NCI-H187 (cell line): ENCODE measurements around the gene TCF4.

Experiments
- DNase-seq, 2 experiments: peaks; one replicate each; lab custom pipeline; 2025; lab: John Stamatoyannopoulos, UW

Gene TCF4

GRCh38 chr18:55503167-55503820 lies 84.7 kb downstream of the TCF4 start:
- no peak for DNase-seq

- no peak for DNase-seq
Measured at GRCh38 chr18:55501982-55502710, 85.8 kb downstream of the TCF4 start.

- DNase-seq, result no peak
Measured at GRCh38 chr18:55501579-55501978, 86.4 kb downstream of the TCF4 start.

GRCh38 chr18:55500316-55501086 lies 87.5 kb downstream of the TCF4 start:
- DNase-seq, result no peak

GRCh38 chr18:55499526-55499925 lies 88.5 kb downstream of the TCF4 start:
- DNase-seq, result no peak

GRCh38 chr18:55497825-55498403 lies 90.1 kb downstream of the TCF4 start:
- peak; percentile 15 to 34 for DNase-seq

- DNase-seq, result no peak
Measured at GRCh38 chr18:55494899-55495298, 93.1 kb downstream of the TCF4 start.

GRCh38 chr18:55494441-55494840 lies 93.6 kb downstream of the TCF4 start:
- no peak for DNase-seq

- no peak for DNase-seq
Measured at GRCh38 chr18:55491616-55492015, 96.4 kb downstream of the TCF4 start.

GRCh38 chr18:55489034-55489986 lies 98.7 kb downstream of the TCF4 start:
- peak in 1 of 2 experiments; percentile 17 for DNase-seq

GRCh38 chr18:55488473-55488872 lies 99.5 kb downstream of the TCF4 start:
- DNase-seq, result no peak

- DNase-seq, result no peak
Measured at GRCh38 chr18:55487997-55488396, 100.0 kb downstream of the TCF4 start.

GRCh38 chr18:55486936-55487335 lies 101.1 kb downstream of the TCF4 start:
- no peak for DNase-seq

GRCh38 chr18:55485666-55486065 lies 102.3 kb downstream of the TCF4 start:
- no peak for DNase-seq

GRCh38 chr18:55484773-55485172 lies 103.2 kb downstream of the TCF4 start:
- no peak for DNase-seq

- DNase-seq, result no peak
Measured at GRCh38 chr18:55483266-55483871, 104.6 kb downstream of the TCF4 start.

- no peak for DNase-seq
Measured at GRCh38 chr18:55479656-55480420, 108.2 kb downstream of the TCF4 start.

- no peak for DNase-seq
Measured at GRCh38 chr18:55477860-55478581, 110.0 kb downstream of the TCF4 start.

GRCh38 chr18:55477499-55477859 lies 110.5 kb downstream of the TCF4 start:
- no peak for DNase-seq

- no peak for DNase-seq
Measured at GRCh38 chr18:55475916-55476315, 112.1 kb downstream of the TCF4 start.
